A673 (cell line): ENCODE measurements around the gene MAPK8IP3. TPM values are rescaled to one million over a fixed set of nuclear protein-coding genes. Genes with fewer than 3 reads are reported as not detected.
"Not testable (repeated sequence)": the region's sequence is repeated elsewhere in the genome, so short reads cannot be mapped to it uniquely, and the experiment has no call there.

ENCODE experiments used
- BruUV-seq: library from RNA; stranded (reverse); fragments of 400-500 nt; replicated peaks from 2 replicates; lab custom pipeline; 2021; lab: Mats Ljungman, UMichigan
- CTCF ChIA-PET: fragments of 300-600 bp; sonication (Branson Sonifier 250); formaldehyde crosslinking; loops from one replicate; lab custom pipeline; 2022; ENCODE audit warnings: antibody characterized with exemption; lab: Charles Lee
- POLR2A ChIA-PET: fragments of 300-600 bp; sonication (Branson Sonifier 250); formaldehyde crosslinking; loops from one replicate; lab custom pipeline; 2022; ENCODE audit warnings: antibody characterized with exemption; ENCODE audit not compliant: low non-redundant PET; lab: Charles Lee
- DNase-seq: peaks from one replicate; pipeline ENCODE4 v3.0.0-alpha.2; 2015; ENCODE audit warnings: low spot score
- H3K27ac ChIP-seq: fragments of 200-600 bp; sonication (generic); 2 replicates; pipeline ENCODE4 v1.5.1; 2016; ENCODE audit warnings: mixed run types, low read depth, mild to moderate bottlenecking, mixed read lengths, antibody characterized with exemption, low read length; ENCODE audit not compliant: poor library complexity, severe bottlenecking
- H3K27me3 ChIP-seq: fragments of 200-600 bp; sonication (generic); replicated peaks from 2 replicates; pipeline ENCODE4 v1.6.1; 2017; ENCODE audit warnings: mixed run types, low read depth, mild to moderate bottlenecking, mixed read lengths, antibody characterized with exemption, low read length; ENCODE audit not compliant: insufficient read depth, poor library complexity
- H3K36me3 ChIP-seq: fragments of 200-600 bp; sonication (generic); 2 replicates; pipeline ENCODE4 v1.6.1; 2016; ENCODE audit warnings: mixed run types, mild to moderate bottlenecking, mixed read lengths, antibody characterized with exemption, low read length; ENCODE audit not compliant: insufficient read depth, poor library complexity, severe bottlenecking
- H3K4me1 ChIP-seq: fragments of 200-600 bp; sonication (generic); 2 replicates; pipeline ENCODE4 v1.6.1; 2017; ENCODE audit warnings: mixed run types, mild to moderate bottlenecking, mixed read lengths, antibody characterized with exemption, low read length; ENCODE audit not compliant: insufficient read depth, poor library complexity, severe bottlenecking
- H3K4me3 ChIP-seq: fragments of 200-600 bp; sonication (generic); 2 replicates; pipeline ENCODE4 v1.5.1; 2016; ENCODE audit warnings: low read depth, mixed run types, mild to moderate bottlenecking, mixed read lengths, low read length; ENCODE audit not compliant: poor library complexity, severe bottlenecking
- H3K9me3 ChIP-seq: fragments of 200-600 bp; sonication (generic); 2 replicates; pipeline ENCODE4 v1.6.1; 2016; ENCODE audit warnings: mixed run types, low read depth, mild to moderate bottlenecking, mixed read lengths, antibody characterized with exemption, low read length; ENCODE audit not compliant: poor library complexity, severe bottlenecking
- CTCF ChIP-seq: fragments of 300-800, 200-600 bp; sonication (generic); conservative IDR thresholded peaks from 2 replicates; pipeline ENCODE4 v1.5.1; 2017; ENCODE audit warnings: low read depth, mild to moderate bottlenecking, antibody characterized with exemption, low read length, moderate library complexity, mixed read lengths
- EZH2 ChIP-seq: fragments of 200-600 bp; sonication (generic); IDR thresholded peaks from 2 replicates; pipeline ENCODE4 v1.6.1; 2017; ENCODE audit warnings: borderline replicate concordance, low read depth, mild to moderate bottlenecking, mixed read lengths, antibody characterized with exemption, low read length; ENCODE audit not compliant: poor library complexity, severe bottlenecking
- intact Hi-C: fragments of 100-400 bp; cut with micrococcal nuclease; formaldehyde crosslinking; loops from one replicate; pipeline ENCODE4 v1.10.0; 2022; ENCODE audit not compliant: unreplicated experiment
- total RNA-seq: library from RNA; stranded (reverse); gene quantifications from 2 replicates; pipeline ENCODE4 v1.2.3, GENCODE V29; 2021

The MAPK8IP3 gene
- total RNA-seq, 1 experiment from 2014 or later, result 69.2 TPM

GRCh38 chr16:1701216-1701878, 4.6 kb upstream of the MAPK8IP3 start:
- H3K36me3 ChIP-seq, result peaks cover 63% of the 10 kb centered on the region
- POLR2A ChIA-PET, result interaction anchor here (0.6 kb wide), 1 partner anchor 82 kb away, joined by 14 read pairs; the partner anchor contains the start of gene NUBP2
- CTCF ChIA-PET, result no interaction called here

GRCh38 chr16:1705324-1705687, 689 bp upstream of the MAPK8IP3 start:
- DNase-seq, result peak; percentile 28
- H3K4me1 ChIP-seq, result peaks cover 12% of the 10 kb centered on the region
- TSS peak; percentile 77 for BruUV-seq
- H3K27me3 ChIP-seq, intact Hi-C loops, H3K9me3 ChIP-seq: not testable (repeated sequence)
- peak overlapping the region; percentile 89 for H3K27ac ChIP-seq
- ChIA-PET CTCF (interaction anchor here (0.5 to 3.7 kb wide), 11 partner anchors 8 to 948 kb away, joined by 3 to 17 read pairs (median 4); partner anchors contain the start of genes EME2, IFT140, JPT2 and MRPS34), POLR2A (interaction anchor here (0.5 to 0.6 kb wide), 2 partner anchors 13 to 397 kb away, joined by 3 to 4 read pairs; no protein-coding TSS in a partner anchor)
- H3K36me3 ChIP-seq, result peaks cover 24% of the 10 kb centered on the region
- peak overlapping the region; percentile 94 for H3K4me3 ChIP-seq

More at GRCh38 chr16:1701216-1701878, 4.6 kb upstream of the MAPK8IP3 start:
- no peak for DNase-seq
- TF ChIP-seq CTCF (no peak), EZH2 (no peak)
- Histone ChIP-seq H3K9me3 (no peaks in the 10 kb centered on the region), H3K27me3 (no peaks in the 10 kb centered on the region), H3K4me3 (no peak overlapping the region), H3K4me1 (peaks cover 4% of the 10 kb centered on the region), H3K27ac (no peak overlapping the region)
- BruUV-seq, result no TSS peak
- intact Hi-C loops, result no loop called here

- DNase-seq, result peak; percentile 32
Observed at GRCh38 chr16:1706386-1707192, 594 bp downstream of the MAPK8IP3 start.

More at GRCh38 chr16:1706386-1707192, 594 bp downstream of the MAPK8IP3 start:
- ChIA-PET POLR2A (no interaction called here), CTCF (interaction anchor here (0.6 to 3.7 kb wide), 8 partner anchors 11 to 326 kb away, joined by 3 to 17 read pairs (median 8); partner anchors contain the start of genes EME2, IFT140, JPT2 and MRPS34)
- Histone ChIP-seq H3K36me3 (peaks cover 11% of the 10 kb centered on the region), H3K4me1 (peaks cover 12% of the 10 kb centered on the region), H3K27ac (peak overlapping the region; percentile 89), H3K9me3 (no peaks in the 10 kb centered on the region), H3K27me3 (no peaks in the 10 kb centered on the region), H3K4me3 (peak overlapping the region; percentile 94)
- BruUV-seq, result no TSS peak
- no peak for TF ChIP-seq CTCF
- no peak for TF ChIP-seq EZH2
- intact Hi-C loops, result no loop called here
